ENCODE measurements around the gene C3AR1. TPM values are rescaled to one million over a fixed set of nuclear protein-coding genes. Genes with fewer than 3 reads are reported as not detected.

The C3AR1 gene
- polyA plus RNA-seq, 1 donor (not counting 4 experiments of a cell fraction or from before 2014, with no cell fraction given), result 0.60 TPM

- Histone ChIP-seq H3K36me3 (ENCODE audit: control insufficient read depth in 2 of 2, extremely low read depth in 1 of 2, insufficient read depth in 2 of 2, low read length in 2 of 2) (peaks cover 0 to 13% of the 10 kb centered on the region in 2 experiments), H3K9me1 (ENCODE audit: control insufficient read depth, extremely low read depth, insufficient read depth, low read length) (no peaks in the 10 kb centered on the region), H3K9me3 (ENCODE audit: control insufficient read depth, low read depth, low read length) (no peaks in the 10 kb centered on the region), H3K4me1 (ENCODE audit: control insufficient read depth, extremely low read depth, insufficient read depth, low read length) (no peaks in the 10 kb centered on the region), H3K79me2 (ENCODE audit: control insufficient read depth, insufficient read depth, low read length) (no peaks in the 10 kb centered on the region), H3K27me3 (ENCODE audit: control insufficient read depth, extremely low read depth, insufficient read depth, low read length) (no peaks in the 10 kb centered on the region), H3K9ac (ENCODE audit: control insufficient read depth, extremely low read depth, insufficient read depth, low read length) (no peak overlapping the region), H3K4me2 (ENCODE audit: control insufficient read depth, extremely low read depth, insufficient read depth, low read depth, low read length) (no peak overlapping the region), H3K27ac (ENCODE audit: control insufficient read depth, insufficient read depth, low read length) (no peak overlapping the region), H4K20me1 (ENCODE audit: control insufficient read depth, extremely low read depth, insufficient read depth, low read length) (no peaks in the 10 kb centered on the region), H3K4me3 (ENCODE audit: control insufficient read depth in 2 of 3, extremely low read depth in 1 of 3, insufficient read depth in 2 of 3, low read depth in 1 of 3, low read length in 3 of 3) (no peak overlapping the region), H2AFZ (ENCODE audit: control insufficient read depth, low read length) (no peak overlapping the region)
- FAIRE-seq (no peak), DNase-seq (ENCODE audit: low read depth, low spot score) (no peak)
- dilution Hi-C loops (cut with MboI; ENCODE audit: extremely low pct_ligation_motif_present, low sequenced_read_pairs), result no loop called here
- TF ChIP-seq EZH2 (IDR thresholded peaks at IDR 0.05; ENCODE audit: low read length), result no peak
- TF ChIP-seq CTCF (optimal IDR thresholded peaks at IDR 0.05 in 1 of 3, IDR thresholded peaks at IDR 0.05 in 1 of 3, conservative IDR thresholded peaks at IDR 0.05 in 1 of 3; ENCODE audit: extremely low read depth in 1 of 3, insufficient read depth in 2 of 3, low read length in 3 of 3), result no peak
Observed at GRCh38 chr12:8057839-8058238, 8.3 kb downstream of the C3AR1 start.

- no peaks in the 10 kb centered on the region for H3K27me3 ChIP-seq (ENCODE audit: control insufficient read depth, extremely low read depth, insufficient read depth, low read length)
- H4K20me1 ChIP-seq (ENCODE audit: control insufficient read depth, extremely low read depth, insufficient read depth, low read length), result no peaks in the 10 kb centered on the region
- no peaks in the 10 kb centered on the region for H3K9me1 ChIP-seq (ENCODE audit: control insufficient read depth, extremely low read depth, insufficient read depth, low read length)
- no peak for DNase-seq (ENCODE audit: low read depth, low spot score)
- no peak overlapping the region for H3K4me3 ChIP-seq (ENCODE audit: control insufficient read depth in 2 of 3, extremely low read depth in 1 of 3, insufficient read depth in 2 of 3, low read depth in 1 of 3, low read length in 3 of 3)
- TF ChIP-seq CTCF (optimal IDR thresholded peaks at IDR 0.05 in 1 of 3, IDR thresholded peaks at IDR 0.05 in 1 of 3, conservative IDR thresholded peaks at IDR 0.05 in 1 of 3; ENCODE audit: extremely low read depth in 1 of 3, insufficient read depth in 2 of 3, low read length in 3 of 3) (no peak), EZH2 (IDR thresholded peaks at IDR 0.05; ENCODE audit: low read length) (no peak)
- H3K79me2 ChIP-seq (ENCODE audit: control insufficient read depth, insufficient read depth, low read length), result no peaks in the 10 kb centered on the region
- no peak overlapping the region for H2AFZ ChIP-seq (ENCODE audit: control insufficient read depth, low read length)
- H3K4me2 ChIP-seq (ENCODE audit: control insufficient read depth, extremely low read depth, insufficient read depth, low read depth, low read length), result no peak overlapping the region
- no peak overlapping the region for H3K27ac ChIP-seq (ENCODE audit: control insufficient read depth, insufficient read depth, low read length)
- dilution Hi-C loops (cut with MboI; ENCODE audit: extremely low pct_ligation_motif_present, low sequenced_read_pairs), result no loop called here
- H3K9me3 ChIP-seq (ENCODE audit: control insufficient read depth, low read depth, low read length), result no peaks in the 10 kb centered on the region
- no peak overlapping the region for H3K9ac ChIP-seq (ENCODE audit: control insufficient read depth, extremely low read depth, insufficient read depth, low read length)
- FAIRE-seq, result no peak
- peaks cover 0 to 17% of the 10 kb centered on the region in 2 experiments for H3K36me3 ChIP-seq (ENCODE audit: control insufficient read depth in 2 of 2, extremely low read depth in 1 of 2, insufficient read depth in 2 of 2, low read length in 2 of 2)
- no peaks in the 10 kb centered on the region for H3K4me1 ChIP-seq (ENCODE audit: control insufficient read depth, extremely low read depth, insufficient read depth, low read length)
Observed at GRCh38 chr12:8057306-8057705, 8.9 kb downstream of the C3AR1 start.

Measured in keratinocyte (primary cell).